HEK293 (cell line): ENCODE data around the gene ADRA1B.

Experiments used
- BCL11A ChIP-seq: fragments of 450-650 bp; formaldehyde crosslinking; IDR thresholded peaks from 2 replicates; pipeline ENCODE4 v1.5.1; 2016; ENCODE audit warnings: low read depth, missing biosample characterization, missing genetic modification characterization
- CTCF ChIP-seq: fragments of 450-650 bp; formaldehyde crosslinking; IDR thresholded peaks from 2 replicates; pipeline ENCODE4 v1.5.1; 2016; ENCODE audit warnings: missing biosample characterization, missing genetic modification characterization
- PRDM10 ChIP-seq: fragments of 450-650 bp; formaldehyde crosslinking; IDR thresholded peaks from 2 replicates; pipeline ENCODE4 v1.5.1; 2016; ENCODE audit warnings: missing biosample characterization, missing genetic modification characterization
- REST ChIP-seq: fragments of 450-650 bp; formaldehyde crosslinking; IDR thresholded peaks from 2 replicates; pipeline ENCODE4 v1.5.1; 2016; ENCODE audit warnings: missing biosample characterization, missing genetic modification characterization
- SP2 ChIP-seq: fragments of 450-650 bp; formaldehyde crosslinking; IDR thresholded peaks from 2 replicates; pipeline ENCODE4 v1.5.1; 2016; ENCODE audit warnings: missing biosample characterization, missing genetic modification characterization
- ZBTB26 ChIP-seq: fragments of 450-650 bp; formaldehyde crosslinking; optimal IDR thresholded peaks from 2 replicates; pipeline ENCODE3; 2016; ENCODE audit warnings: missing biosample characterization, mild to moderate bottlenecking, missing genetic modification characterization
- ZBTB49 ChIP-seq: fragments of 450-650 bp; formaldehyde crosslinking; IDR thresholded peaks from 2 replicates; pipeline ENCODE4 v1.5.1; 2016; ENCODE audit warnings: missing biosample characterization, missing genetic modification characterization, low read depth
- ZNF121 ChIP-seq: fragments of 450-650 bp; formaldehyde crosslinking; IDR thresholded peaks from 2 replicates; pipeline ENCODE4 v1.5.1; 2016; ENCODE audit warnings: missing biosample characterization, missing genetic modification characterization
- ZNF366 ChIP-seq: fragments of 450-650 bp; formaldehyde crosslinking; conservative IDR thresholded peaks from 2 replicates; pipeline ENCODE4 v1.5.1; 2016; ENCODE audit warnings: missing biosample characterization, missing genetic modification characterization
- ZNF580 ChIP-seq: fragments of 450-650 bp; formaldehyde crosslinking; IDR thresholded peaks from 2 replicates; pipeline ENCODE4 v1.5.1; 2016; ENCODE audit warnings: missing biosample characterization, missing genetic modification characterization

GRCh38 chr5:160020266-160020770 lies 104.0 kb downstream of the ADRA1B start:
- no peak for TF ChIP-seq CTCF
- TF ChIP-seq BCL11A (tag by site-specific recombination) = no peak
- TF ChIP-seq ZBTB49 (tag by site-specific recombination) = no peak
- no peak for TF ChIP-seq ZNF366 (tag by site-specific recombination)
- TF ChIP-seq REST (tag by site-specific recombination) = no peak
- TF ChIP-seq PRDM10 (tag by site-specific recombination) = no peak
- no peak for TF ChIP-seq ZNF580 (tag by site-specific recombination)
- TF ChIP-seq SP2 = no peak
- no peak for TF ChIP-seq ZBTB26 (tag by site-specific recombination)
- TF ChIP-seq ZNF121 (tag by site-specific recombination) = no peak
